CD4-positive, alpha-beta T cell treated with Interleukin-21 for 1 hour (primary cell): Measurements from ENCODE around the gene PLA2G1B.

ENCODE experiments used
- DNase-seq: peaks from one replicate; pipeline ENCODE4 v3.0.0-alpha.2; 2020

Gene PLA2G1B

DNA sequence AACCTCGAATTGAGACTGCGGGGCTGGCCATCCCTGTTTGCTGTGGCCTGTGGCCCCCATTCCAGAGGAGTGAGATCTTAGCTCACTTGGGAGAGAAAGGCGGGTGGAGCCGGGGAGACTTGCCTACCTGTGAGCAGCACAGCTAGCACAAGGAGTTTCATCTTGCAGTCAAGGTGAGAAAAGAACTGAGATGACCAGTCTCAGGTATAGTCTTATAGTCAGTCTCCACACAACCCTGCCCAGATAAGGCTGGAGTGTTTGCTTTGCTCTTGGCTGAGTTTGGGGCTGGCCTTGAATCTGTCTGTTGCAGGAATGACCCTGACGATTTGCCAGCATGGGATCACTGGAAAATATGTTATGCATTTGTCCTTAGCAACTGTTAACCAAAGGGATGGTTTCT lies at the start of gene PLA2G1B:
PLA2G1B (minus strand) TSS at position 187 of the 400 bp plus-strand sequence; CDS start at position 161, 26 bp downstream.
- no peak for DNase-seq

DNA sequence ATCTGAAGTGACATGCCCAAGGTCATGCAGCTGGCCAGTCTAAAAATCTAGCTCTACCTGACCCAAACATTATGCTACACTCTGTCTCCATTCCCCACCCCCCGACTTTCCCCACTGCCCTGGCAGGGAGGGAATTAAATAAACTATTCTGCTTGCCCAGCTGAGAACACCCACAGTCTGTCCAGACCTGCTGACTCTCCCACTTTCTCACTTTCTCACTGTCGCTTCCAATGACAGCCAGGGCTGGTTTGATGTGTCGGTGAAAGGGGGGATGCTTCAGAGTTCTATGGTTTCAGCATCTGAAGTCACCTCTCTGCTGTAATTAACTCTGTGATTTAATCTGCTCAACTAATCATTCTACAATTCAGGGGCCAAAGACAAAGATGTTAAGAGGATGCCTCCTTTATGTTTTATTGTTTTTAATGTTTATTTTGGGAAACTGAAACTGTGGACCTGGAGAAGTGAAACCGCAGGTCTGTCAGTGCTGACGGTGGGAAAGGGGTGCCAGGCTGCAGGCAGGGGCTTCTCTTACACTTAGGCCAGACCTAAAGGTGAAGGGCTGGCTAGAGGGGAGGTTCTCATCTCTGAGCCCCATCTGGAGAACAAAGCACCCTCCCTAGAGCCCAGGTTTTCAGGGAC lies 49.5 kb upstream of the PLA2G1B start:
- DNase-seq = no peak

DNA sequence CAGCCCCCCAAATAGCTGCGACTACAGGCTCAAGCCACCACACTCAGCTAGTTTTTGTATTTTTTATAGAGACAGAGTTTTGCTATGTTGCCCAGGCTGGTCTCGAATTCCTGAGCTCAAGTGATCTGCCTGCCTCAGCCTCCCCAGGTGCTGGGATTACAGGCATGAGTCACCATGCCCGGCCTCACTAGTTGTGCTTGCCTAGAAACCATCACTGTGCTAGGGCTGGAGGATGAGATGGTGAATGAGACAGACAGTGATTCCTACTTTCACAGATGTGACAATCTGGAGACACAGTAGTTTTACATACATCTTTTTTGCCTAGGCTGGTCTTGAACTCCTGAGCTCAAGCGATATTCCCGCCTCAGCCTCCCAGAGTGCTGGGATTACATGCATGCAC lies 48.8 kb upstream of the PLA2G1B start:
- no peak for DNase-seq

DNA sequence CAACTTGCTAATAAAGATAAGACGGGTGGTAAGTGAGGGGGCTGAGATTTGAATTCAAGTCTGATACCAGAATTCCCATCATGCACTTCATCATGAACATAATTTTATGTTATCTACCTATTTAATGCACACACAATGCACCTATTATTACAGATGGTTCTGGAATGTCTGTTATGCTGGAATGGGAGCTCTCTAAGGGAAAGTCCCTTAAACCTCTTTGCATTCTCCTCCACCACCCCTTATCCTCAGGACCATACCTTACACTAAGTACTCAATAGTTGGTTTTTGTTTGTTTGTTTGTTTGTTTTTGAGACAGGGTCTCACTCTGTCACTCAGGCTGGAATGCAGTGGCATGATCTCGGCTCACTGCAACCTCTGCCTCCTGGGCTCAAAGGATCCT lies 48.4 kb upstream of the PLA2G1B start:
- DNase-seq = no peak

DNA sequence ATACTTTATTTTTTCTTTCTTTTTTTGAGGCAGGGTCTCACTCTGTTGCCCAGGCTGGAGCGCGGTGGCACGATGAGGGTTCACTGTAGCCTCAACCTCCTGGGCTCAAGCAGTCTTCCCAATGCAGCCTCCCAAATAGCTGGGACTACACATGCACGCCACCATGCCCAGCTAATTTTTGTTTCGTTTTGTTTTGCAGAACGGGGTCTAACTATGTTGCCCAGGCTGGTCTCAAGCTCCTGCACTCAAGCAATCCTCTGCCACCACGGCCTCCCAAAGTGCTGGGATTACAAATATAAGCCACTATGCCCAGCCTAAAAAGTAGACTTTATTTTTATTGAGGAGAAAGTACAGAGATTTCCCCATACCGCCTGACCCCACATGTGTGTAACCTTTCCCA lies 46.1 kb upstream of the PLA2G1B start:
- DNase-seq = no peak

DNA sequence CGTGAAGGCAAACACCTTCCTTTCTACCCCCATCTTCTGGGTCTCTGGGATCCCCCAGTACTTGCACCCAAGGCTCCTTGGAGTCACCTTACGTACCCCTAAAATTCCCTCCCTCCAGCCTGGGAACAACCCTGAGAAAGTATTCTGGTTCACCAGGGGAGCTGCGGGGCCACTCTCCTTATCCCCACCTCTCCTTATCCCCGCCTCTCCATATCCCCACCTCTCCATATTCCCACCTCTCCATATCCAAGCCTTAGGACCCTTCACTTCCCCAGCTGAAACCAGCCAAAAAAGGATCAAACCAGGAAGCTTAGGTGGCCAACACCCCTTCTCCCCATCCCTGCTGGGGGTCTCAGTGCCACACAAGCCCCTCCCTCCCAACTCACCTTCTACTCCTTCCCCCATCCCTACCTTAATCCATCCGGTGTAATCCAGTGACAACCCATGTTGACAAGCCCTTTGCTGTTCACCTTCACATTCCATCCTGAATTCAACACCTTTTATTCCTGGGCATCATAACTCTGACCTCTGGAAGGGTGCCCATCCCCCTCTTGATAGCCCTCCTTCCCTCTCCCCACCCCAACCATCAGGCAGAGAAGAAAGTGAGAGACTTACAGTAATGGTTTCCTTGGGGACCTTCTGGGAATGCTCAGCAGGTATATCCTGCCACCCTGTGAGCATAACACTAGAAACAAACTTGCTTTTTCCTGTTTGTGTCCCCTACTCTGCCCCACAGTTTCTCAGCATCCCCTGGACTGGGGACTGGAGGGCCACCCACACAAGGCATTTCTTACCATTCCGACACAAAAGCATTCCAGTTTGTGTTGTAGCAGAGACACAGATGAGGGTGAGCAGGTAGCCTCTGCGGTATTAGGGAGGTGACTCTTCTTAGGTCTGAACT lies 43.0 kb upstream of the PLA2G1B start:
- DNase-seq = no peak

DNA sequence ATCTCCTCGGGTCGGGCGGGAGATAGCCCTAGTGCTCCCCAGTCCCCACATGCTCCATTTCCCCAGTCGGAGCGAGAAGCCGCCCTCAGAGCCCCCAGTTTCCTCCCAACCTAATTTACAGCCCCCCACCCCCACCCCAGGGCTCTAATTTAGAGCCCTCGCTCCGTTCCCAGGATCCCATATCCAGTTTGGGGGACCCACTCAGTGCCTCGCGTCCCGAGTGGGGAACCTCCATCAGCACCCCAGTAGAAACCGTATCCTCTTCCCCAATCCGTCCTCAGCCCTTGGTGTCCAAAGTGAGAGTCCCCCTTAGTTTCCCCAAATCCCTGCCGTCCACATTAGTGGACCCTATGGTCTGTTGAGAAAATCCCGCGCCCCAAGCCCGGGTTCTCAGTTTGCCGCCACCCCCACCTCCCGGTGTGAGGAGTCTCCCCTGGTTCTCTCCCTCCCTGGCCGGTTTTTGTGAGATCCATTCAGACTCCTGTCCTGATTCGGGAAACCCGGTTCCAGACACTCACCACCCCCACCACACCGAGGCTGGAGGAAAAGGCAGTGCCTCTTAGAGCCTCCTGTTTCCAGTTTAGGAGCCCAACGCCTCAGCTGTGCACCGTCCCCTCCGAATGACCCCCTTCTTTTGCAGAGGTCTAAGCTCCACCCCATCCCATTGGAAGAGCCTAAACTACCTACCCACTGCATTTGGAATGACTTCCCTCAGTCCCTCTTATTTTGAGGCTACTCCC lies 42.2 kb upstream of the PLA2G1B start:
- DNase-seq = no peak

DNA sequence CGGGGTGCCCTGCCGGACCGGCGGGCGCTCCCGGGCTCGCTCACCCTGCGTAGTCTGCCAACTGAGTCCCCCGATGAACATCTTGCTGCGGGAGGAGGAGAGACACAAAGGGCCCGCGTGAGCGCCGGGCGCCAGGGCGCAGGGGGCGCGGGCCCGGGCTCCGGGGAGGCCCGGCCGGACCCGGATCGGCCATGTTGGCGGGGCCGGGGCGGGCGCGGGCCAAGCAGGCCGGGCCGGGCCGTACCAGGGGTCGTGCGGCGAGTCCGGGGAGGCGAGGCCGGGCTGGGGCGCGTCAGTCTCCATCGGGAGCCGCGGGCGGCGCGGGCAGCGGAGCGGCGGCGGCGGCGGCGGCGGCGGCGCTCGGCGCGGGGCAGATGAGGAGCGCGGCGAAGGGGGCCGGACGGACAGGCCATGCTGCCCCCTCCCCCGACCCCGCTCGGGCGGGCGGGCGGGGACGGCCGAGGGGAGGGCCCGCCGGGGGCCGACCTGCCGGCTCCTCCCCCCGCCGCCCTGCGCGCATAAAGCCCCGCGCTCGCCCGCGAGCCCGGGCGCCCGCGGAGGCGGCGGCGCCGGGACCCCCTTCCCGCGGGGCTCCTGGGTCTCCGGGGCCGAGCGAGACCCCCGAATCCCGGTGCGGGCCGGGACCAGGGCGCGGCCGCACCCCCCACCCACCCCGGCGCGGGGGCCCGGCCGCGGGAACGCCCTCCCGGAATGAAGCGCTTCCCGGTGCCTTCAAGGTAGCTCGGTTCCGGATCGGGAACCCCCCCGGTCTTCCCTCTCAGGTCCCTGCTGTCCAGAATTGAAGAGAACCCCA lies 41.4 kb upstream of the PLA2G1B start, which contains the start of gene MSI1:
MSI1 (minus strand) TSS at position 376 of the 814 bp plus-strand sequence; CDS start at position 303, 73 bp downstream.
- DNase-seq = no peak

DNA sequence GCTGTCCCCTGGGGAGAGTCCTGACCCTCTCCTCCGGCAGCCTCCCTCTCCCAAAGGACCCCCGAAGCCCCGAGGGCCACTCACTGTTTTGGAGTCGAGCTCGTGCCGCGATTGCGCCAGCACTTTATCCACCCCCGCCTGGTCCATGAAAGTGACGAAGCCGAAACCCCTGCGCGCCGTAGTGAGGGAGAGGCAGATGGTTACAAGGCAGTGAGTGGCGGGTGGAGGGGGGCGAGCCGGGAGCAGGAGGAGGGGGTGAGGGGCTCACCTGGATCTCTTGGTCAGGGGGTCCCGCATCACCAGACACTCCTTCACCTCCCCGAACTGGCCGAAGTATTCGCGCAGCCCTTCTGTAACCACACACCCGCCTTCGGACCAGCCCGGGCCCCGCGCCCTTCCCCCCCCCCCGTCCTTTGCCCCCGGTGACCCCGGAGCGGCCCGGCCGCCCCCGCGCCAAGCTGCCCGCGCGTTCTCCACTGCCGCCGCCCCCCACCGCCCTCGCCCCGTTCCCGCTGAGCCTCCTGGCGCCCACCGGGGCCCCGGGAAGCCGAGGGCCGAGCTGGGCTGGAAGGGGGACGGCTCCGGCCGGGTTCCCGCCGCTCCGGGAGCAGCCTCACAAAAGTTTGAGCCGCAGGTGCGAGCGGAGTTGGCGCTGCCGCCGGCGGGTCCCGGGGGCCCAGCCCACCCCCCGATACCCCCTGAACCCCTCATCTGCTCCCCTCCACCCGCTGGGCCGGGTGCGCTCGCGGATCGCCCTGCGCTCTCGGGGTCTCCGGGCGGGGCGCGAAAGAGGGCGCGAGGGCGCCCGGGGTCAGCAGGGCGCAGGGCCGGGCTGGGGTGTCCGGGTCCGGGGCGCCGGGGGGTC lies 40.6 kb upstream of the PLA2G1B start:
- DNase-seq = no peak

DNA sequence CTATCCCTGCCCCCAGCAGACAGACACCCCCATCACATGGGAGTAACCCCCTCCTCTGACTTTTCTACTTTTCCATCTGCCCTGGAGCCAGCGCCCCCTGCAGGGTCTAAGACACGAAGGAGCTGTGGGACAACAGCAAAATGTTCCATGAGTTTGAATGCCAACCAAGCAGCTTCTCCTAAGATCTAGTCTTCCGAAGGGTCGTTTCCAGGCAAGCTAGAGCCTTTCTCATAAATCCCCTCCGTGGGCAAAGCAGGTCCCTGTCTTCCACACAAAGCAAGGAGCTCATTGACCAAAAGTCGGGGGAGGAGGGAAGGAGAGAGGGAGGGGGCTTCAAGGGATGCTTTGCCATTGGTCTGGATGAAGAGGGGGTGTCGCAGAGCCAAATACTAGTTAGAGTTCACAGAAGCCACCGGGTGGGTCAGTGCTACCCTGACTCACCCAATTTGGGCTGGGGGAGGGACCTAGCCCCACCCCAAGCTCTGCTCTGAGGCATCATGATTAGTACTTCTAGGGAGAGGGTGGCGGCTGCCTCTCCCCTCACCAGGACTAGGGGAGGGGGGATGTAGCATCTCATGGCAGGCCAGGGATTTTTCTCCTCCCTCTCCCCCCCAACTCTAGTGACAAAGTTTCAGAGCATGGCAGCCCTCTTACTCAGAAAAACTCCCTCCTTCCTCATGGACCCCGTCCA lies 39.8 kb upstream of the PLA2G1B start:
- DNase-seq = no peak

DNA sequence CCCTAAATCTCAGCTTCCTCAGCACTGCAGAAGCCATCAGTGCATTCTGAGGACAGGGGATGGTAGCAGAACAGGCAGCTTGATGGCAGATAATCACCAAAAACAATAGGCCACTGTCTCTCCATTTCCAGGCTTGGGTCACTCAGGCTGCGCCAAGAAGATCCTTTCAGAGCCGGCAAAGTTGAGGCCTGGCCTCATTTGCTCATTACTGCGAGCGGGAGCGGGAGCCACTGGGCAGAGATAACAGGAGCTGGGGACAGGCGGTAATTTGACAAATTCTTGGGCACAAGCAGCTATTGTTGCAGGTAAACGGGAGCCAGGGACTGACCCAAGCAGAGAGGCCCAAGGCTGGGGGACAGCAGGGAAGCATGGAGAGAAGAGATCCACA lies 39.3 kb upstream of the PLA2G1B start:
- no peak for DNase-seq

DNA sequence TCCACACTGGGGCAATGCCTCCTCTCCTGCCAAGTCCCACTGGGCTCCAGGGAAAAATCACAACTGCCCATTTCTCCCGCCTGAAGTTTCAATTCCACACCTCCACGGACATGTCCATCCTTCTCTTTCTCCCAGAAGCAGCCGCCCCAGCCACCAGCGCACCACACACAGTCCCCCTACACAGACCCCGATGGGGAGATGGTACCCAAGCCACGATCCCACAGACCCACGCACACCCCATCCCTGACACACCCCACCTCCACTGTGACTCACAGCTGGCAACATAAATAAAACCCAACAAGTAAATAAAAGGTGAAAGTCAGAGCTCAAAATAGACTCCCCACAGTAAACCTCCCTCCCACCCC lies 38.7 kb upstream of the PLA2G1B start:
- DNase-seq = no peak

DNA sequence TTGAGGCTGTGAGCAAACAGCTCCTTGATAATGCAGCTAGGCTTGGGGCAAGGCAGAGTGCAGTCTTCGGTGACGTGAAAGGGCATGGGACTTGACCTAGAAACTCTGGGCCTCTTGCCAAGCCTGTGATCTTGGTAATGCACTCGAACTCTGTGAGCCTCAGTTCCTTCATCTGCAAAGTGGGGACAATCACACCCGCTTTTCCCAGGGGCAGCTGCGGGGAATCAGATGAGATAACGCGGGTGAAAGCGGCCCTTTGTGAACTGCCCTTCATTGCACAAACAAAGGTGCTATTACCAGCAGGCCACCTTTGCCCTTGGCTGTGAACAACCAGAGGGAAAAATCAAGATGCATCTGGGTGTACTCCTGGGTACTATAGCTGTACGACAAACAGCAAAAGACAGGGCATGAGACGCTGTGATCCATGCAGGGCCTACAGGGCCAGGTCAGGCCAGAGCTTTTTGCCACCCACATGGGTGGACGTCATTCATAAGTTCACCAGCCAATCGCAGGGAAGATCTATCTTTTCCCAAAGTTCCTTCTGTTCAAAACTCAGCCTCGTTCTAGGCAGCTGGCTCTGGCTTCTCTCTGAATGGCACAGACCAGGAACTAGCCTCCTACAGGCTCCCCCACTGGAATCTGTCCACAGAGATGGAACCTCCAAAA lies 38.2 kb upstream of the PLA2G1B start:
- no peak for DNase-seq

DNA sequence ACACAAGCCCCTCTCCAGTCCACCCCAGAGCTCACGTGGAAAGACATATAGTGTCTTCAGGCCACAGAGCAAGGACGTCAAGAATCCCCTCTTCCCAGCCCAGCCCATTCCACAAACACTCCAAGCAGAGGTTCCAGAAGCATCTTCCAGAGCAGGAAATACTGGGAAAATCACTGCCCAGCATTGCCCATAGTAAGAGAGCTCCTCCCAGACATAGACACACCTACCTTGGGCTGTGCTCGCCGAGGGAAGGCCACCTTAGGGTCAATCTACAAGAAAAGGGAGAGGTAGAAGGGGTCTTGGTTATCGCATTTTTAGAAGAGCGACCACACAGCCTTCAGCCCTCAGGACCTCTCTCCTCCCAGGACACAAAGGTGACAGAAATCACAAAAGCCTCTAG lies 36.9 kb upstream of the PLA2G1B start:
- no peak for DNase-seq

DNA sequence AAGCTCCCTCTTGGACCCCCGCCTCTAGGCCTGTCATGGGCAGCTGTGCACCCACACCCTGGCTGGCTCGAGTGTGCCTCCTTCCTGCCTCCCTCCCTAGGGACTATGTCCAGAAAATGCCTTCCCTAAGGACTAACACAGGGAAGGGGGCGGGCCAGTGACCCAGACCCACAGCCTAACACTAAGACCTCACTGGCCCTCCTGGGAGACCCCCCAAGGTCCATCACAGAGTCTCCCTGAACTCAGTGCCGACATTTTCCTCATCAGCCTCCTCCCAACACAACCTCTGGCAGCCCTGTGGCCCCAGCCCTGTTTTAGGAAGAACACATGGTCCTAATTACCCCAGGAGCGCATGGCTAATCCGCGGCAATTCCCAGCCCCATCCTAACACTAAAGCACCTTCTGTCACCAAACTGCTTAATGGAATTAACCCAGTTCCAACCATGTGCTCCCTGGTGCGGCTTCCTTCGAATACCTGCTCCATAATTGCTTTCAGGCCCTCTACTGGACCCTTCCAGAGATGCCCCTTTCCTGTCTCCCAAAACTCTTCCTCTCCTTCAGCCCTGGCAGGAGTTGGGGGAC lies 35.8 kb upstream of the PLA2G1B start:
- no peak for DNase-seq

DNA sequence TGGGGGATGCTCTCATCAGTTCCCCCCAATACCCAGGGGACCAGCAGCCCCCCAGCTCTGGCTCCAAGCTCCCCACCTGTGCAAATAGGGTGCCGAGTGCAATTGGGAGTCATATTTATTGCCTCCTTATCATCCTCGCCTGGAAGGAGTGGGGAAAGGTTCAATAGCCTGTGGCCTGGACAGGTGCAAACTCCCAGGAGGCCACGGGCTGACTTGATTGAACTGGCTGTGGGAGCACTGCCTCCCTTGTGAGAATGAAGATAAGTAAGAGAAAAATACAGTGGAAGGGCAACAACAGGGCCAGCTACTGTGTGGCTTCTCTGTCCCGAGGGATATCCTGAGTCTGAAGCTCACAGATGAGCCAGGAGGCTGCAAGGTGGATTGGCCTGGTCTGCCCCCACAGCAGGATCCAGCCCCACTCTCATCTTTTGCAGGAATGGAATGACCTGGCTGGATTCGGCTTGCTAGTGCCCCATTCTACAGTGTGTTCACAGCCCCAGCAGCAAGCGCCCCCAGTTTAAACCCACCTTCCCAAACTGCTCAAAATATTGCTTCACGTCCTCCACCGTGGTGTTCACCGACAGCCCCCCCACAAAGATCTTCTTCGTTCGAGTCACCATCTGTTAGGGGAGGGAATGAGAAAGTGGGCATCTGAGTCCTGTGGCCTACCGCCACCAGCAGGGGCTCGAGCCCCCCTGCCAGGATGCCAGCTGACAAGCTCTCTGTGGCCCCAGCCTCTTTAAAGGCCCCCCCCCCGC lies 35.1 kb upstream of the PLA2G1B start:
- DNase-seq = no peak

DNA sequence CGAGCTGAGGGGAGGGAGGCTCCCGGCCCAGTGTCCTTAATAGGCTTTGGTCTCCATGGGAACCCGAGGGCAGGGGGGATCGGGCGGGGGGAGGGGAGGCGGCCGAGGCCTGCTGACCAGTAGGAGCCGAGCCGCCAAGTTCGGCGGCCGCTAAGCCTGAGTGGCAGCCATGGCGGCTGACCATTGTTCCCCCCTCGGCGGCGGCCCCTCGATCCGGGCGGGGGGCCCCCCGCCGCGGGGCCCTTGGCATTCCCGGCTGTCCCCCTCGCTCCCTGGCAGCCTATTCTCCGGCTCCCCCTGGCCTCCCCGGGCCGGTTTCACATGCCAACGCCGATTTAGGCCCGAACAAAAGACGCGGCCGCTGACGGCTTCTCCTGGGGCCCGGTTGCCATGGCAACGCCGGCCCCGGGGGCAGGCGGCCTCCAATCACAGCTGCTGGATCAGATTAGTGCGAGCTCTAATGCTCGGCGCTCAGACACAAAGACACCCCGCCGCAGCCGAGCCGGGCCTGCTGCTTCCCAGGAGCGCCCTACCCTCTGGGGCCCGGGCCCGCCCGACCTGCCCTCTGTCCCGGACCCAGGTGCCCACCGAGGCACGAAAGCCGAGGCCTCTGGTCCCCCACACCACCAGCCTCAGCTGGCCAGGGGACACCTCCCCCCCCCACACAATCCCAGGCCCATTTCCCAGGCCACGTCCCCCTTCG lies 34.1 kb upstream of the PLA2G1B start:
- DNase-seq = no peak

DNA sequence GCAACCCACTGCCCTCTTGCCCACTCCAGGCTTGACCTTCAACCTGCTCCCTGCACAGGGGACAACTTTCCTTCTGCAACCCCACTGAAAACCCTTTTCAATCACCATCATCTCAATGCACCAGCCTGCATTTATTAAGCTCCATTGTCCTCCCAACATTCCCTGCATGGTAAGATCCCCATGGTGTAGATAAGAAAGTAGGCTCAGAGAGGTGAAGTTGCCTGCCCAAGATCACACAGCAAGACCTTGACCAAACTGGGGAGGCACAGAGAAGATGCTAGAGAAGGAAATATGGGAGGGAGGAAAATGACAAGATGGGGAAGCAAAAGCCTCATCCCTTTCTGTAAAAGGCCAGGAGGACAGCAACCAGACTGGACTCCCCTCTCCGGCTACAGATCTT lies 31.5 kb upstream of the PLA2G1B start:
- no peak for DNase-seq
